Measurements from ENCODE around the gene ZNRD2.

The ZNRD2 gene

GRCh38 chr11:65599216-65599954 is 29.1 kb downstream of the ZNRD2 start:
- no peak for DNase-seq (ENCODE audit: low read depth)
- TF ChIP-seq MYC (IDR thresholded peaks at IDR 0.05; ENCODE audit: low read depth, low read length) (no peak), CTCF (IDR thresholded peaks at IDR 0.05; ENCODE audit: low read depth, low read length) (no peak)
- no peak overlapping the region for H3K4me3 ChIP-seq (ENCODE audit: low read depth, low read length)

- DNase-seq (ENCODE audit: low read depth), result no peak
- TF ChIP-seq MYC (IDR thresholded peaks at IDR 0.05; ENCODE audit: low read depth, low read length) (no peak), MAX (IDR thresholded peaks at IDR 0.05; ENCODE audit: low read depth, low read length) (no peak), CTCF (IDR thresholded peaks at IDR 0.05; ENCODE audit: low read depth, low read length) (no peak), POLR2A (IDR thresholded peaks at IDR 0.05; ENCODE audit: extremely low read depth, insufficient read length) (no peak)
Observed at GRCh38 chr11:65599955-65600246, 29.6 kb downstream of the ZNRD2 start.

GRCh38 chr11:65604258-65604657 is 34.0 kb downstream of the ZNRD2 start:
- DNase-seq (ENCODE audit: low read depth), result no peak
- no peak overlapping the region for H3K4me3 ChIP-seq (ENCODE audit: low read depth, low read length)
- TF ChIP-seq MAX (IDR thresholded peaks at IDR 0.05; ENCODE audit: low read depth, low read length) (no peak), MYC (IDR thresholded peaks at IDR 0.05; ENCODE audit: low read depth, low read length) (no peak), POLR2A (IDR thresholded peaks at IDR 0.05; ENCODE audit: extremely low read depth, insufficient read length) (no peak), CTCF (IDR thresholded peaks at IDR 0.05; ENCODE audit: low read depth, low read length) (no peak)

More at GRCh38 chr11:65599955-65600246, 29.6 kb downstream of the ZNRD2 start:
- H3K4me3 ChIP-seq (ENCODE audit: low read depth, low read length), result no peak overlapping the region

DNA sequence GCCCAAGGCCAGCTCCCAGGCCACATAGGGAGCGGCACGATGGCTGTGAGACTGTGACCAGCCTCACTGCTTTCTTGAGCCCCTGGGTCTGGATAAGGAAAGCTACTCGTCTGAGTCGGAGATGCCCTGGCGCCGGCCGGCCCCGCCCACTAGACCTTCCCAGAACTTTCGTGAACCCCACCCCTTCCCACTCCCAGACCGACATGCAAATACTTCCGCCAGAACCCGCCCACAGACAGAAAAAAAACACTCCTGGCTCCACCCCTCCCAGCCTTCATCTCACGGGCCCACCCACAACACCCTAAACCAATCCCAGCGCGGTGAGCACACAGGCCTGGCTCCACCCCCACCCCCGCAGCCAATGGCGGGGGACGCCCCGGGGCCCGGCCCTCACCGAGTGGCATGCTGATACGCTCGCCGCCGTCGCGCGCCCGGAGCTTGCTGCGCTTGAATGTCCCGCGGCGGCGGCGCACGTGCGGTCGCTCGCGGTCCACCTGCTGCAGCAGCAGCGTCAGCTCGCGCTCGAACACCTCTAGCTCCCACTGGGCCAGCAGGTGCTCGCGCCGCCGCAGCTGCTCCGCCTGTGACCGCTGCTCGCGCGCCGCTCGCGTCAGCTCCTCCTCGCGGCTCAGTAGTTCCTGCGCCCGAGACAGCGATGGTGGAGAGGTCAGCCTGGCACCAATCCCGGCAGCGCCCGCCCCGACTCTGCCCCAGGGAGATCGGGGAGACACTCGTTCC is 36.8 kb downstream of the ZNRD2 start:
- TF ChIP-seq POLR2A (IDR thresholded peaks at IDR 0.05; ENCODE audit: extremely low read depth, insufficient read length) (no peak), CTCF (IDR thresholded peaks at IDR 0.05; ENCODE audit: low read depth, low read length) (no peak), MYC (IDR thresholded peaks at IDR 0.05; ENCODE audit: low read depth, low read length) (no peak), MAX (IDR thresholded peaks at IDR 0.05; ENCODE audit: low read depth, low read length) (no peak)
- DNase-seq (ENCODE audit: low read depth), result peak; percentile 39
- H3K4me3 ChIP-seq (ENCODE audit: low read depth, low read length), result no peak overlapping the region

- H3K4me3 ChIP-seq (ENCODE audit: low read depth, low read length), result no peak overlapping the region
- no peak for DNase-seq (ENCODE audit: low read depth)
Observed at GRCh38 chr11:65607614-65608426, 37.5 kb downstream of the ZNRD2 start.

More at GRCh38 chr11:65607614-65608426, 37.5 kb downstream of the ZNRD2 start:
- TF ChIP-seq MAX (IDR thresholded peaks at IDR 0.05; ENCODE audit: low read depth, low read length) (no peak), POLR2A (IDR thresholded peaks at IDR 0.05; ENCODE audit: extremely low read depth, insufficient read length) (no peak), CTCF (IDR thresholded peaks at IDR 0.05; ENCODE audit: low read depth, low read length) (no peak), MYC (IDR thresholded peaks at IDR 0.05; ENCODE audit: low read depth, low read length) (no peak)

Data from NB4 (cell line).